Hepatic stellate cell (primary cell): ENCODE results near the gene CSGALNACT2.
"Not testable (repeated sequence)": the region's sequence is repeated elsewhere in the genome, so short reads cannot be mapped to it uniquely, and the experiment has no call there.

ENCODE experiments used
- DNase-seq: peaks from one replicate; pipeline ENCODE4 v3.0.0; 2011; ENCODE audit warnings: low spot score

The CSGALNACT2 gene

DNA sequence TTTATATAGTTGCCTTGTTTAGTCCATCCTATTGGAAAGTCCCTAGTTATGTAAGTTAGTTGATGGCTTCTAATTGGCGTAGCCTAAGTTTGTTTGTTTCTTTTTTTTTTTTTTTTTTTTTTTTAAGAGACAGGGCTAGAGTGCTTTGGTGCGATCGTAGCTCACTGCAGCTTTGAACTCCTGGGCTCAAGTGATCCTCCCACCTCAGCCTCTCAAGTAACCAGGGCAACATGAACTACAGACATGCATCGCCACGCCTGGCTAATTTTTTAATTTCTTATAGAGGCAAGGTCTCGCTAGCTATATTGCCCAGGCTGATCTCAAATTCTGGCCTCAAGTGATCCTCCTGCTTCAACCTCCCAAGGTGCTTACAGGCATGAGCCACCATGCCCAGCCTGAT lies 7.1 kb downstream of the CSGALNACT2 start:
- no peak for DNase-seq

DNA sequence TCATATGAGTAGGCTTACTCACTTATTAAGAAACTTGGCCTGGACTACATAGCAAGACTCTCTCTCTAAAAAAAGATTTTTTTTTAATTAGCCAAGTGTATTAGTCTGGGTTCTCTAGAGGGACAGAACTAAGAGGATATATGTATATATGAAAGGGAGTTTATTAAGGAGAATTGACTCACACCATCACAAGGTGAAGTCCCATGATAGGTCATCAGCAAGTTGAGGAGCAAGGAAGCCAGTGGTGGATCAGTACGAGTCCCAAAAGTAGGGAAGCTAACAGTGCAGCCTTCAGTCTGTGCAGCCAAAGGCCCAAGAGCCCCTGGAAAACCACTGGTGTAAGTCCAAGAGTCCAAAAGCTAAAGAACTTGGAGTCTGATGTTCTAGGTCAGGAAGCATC lies 7.7 kb downstream of the CSGALNACT2 start:
- not testable (repeated sequence) for DNase-seq

DNA sequence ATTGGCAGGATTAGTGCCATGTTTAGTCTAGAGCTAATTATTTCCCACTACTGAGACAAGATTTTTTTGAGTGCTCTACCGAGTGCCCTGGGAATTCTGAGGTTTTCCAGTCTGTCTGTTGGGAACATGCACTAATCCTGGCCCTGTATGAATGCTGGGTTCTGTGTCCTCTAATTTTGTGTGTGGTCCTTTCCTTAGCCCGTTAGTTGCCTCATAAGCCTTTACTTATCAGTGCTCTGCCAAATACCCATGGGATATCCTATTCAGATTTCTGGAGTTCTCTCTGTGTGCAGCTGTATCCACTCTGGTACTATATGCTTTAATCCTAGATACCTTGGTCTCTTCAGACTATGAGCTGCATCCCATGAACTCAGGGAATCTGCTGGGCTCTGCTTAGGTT lies 13.1 kb downstream of the CSGALNACT2 start:
- DNase-seq, result no peak

DNA sequence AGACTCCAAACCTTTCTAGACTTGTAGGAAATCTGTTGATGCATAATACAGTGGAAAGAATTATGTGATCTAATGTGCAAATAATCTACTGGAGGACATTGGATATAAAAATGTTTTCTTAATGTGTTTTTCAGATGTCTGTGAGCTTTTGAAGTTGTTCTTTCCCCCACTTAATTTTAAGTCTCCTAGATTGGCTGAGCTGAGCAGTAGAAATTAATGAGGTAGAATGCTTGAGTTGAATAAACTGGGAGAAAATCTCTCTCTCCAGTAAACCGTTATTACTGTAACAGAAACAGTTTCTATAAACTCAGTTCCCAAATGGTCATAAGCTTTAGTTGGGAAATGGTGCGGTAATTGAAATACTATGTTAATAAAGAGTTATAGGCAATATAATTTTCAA lies 15.7 kb downstream of the CSGALNACT2 start:
- DNase-seq, result no peak

DNA sequence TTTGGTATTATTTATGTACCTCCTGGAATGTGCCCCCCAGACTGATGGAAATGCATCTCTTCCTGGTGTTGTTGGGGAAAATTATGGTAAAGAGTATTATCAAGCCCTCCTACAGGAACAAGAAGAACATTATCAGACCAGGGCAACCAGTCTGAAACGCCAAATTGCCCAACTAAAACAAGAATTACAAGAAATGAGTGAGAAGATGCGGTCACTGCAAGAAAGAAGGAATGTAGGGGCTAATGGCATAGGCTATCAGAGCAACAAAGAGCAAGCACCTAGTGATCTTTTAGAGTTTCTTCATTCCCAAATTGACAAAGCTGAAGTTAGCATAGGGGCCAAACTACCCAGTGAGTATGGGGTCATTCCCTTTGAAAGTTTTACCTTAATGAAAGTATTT lies 17.0 kb downstream of the CSGALNACT2 start:
- no peak for DNase-seq

DNA sequence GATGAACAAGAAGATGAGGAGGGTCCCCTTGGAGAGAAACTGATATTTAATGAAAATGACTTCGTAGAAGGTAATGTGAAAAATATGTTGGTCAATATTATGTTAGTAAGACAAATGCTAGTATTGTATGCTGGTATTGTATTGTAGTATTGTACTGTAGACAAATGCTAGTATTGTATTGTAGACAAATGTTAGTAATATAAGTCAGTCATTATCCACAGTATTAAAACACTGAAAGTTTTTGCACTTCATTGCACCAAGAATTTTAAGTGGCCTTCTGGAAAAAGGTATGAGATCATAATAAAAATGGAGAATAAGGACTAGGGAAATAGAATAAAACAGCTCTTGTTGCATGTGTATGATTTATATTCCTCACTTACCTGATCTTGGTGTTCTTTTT lies 17.5 kb downstream of the CSGALNACT2 start:
- no peak for DNase-seq

DNA sequence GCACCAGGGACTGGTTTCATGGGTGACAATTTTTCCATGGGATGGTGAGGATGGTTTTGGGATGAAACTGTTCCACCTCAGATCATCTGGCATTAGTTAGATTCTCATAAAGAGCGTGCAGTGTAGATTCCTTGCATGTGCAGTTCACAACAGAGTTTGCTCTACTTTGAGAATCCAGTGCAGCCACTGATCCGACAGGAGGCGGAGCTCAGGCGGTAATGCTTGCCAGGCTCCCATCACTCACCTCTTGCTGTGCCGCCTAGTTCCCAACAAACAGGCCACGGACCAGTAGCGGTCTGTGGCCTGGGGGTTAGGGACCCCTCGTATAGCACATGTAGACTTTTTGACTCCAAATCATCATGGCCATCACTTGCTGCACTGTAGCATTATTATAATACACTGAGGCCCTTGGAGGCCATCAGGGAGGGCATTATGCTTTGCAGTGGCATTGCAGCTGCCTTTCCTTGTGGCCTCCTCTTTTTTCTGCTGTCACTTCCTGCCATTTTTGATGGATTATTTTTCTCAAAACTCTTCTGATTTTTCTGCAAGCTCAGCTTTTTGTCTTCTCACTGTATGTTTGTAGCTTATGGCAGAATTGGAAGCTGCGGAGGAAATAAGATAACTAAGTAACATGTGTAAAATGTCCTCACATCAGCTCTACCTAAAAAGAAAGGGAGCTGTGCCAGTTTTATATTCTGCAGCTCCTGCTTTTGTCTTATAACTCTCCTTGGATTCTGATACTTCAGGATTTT lies 18.5 kb downstream of the CSGALNACT2 start:
- DNase-seq, result no peak

DNA sequence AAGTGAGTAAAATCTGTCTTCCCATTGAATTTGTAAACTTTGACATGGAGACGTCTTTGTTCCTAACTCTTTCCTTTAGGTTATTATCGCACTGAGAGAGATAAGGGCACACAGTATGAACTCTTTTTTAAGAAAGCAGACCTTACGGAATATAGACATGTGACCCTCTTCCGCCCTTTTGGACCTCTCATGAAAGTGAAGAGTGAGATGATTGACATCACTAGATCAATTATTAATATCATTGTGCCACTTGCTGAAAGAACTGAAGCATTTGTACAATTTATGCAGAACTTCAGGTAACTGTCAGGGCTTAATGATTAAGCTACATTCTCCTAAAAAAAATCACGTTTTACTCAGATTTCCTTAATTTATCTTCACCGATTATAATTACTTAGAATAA lies 20.4 kb downstream of the CSGALNACT2 start:
- DNase-seq, result no peak

DNA sequence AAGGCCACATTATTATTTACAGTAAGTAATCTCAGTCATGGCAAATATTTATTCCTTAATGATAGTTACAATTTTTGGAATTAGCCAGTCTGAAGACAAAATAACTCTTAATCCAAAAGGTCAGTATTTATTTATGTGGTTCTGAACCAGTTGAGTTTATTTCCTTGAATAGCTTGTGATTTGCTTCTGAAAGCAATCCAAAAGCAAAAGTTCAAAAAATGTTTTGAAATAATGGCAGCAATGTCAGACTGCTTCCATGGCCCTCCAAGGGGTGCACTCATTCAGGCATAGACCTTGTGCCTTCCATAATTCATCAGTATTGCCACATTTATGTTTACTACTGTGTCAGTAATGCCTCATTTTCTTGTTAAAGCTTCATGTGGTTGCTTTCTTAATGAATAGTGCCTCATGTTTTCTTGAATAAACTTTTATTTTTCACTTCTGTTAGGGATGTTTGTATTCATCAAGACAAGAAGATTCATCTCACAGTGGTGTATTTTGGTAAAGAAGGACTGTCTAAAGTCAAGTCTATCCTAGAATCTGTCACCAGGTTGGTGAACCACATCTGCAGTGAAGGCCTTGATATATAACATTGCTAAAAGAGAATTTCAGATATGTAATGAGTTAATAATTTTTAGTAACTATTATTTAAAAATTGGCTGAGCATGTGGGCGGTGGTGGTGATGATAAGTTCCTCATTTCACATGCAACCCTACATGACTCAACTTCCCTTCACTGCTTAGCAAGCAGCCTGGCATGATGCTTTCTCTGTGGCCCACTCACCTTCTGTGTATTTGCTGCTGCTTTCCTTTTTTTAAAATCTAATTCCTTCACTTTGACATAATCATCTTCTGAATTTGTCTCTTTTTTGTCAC lies 22.0 kb downstream of the CSGALNACT2 start:
- DNase-seq, result peak; percentile 53

DNA sequence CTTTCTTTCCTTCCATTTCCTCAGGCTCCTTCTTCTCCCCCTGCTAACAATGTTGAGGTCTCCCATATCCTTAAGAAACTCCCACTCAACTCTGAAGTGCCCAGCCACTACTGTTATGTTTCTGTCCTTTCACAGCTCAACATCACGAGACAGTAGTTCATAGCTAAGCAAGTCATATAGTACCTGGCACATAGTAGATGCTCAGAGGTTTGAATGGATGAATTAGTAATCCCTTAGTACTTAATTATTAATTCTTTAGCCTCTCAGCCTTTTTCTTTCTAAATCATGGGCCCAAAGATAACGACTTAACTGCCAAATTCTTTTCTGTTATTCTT lies 22.6 kb downstream of the CSGALNACT2 start:
- no peak for DNase-seq

DNA sequence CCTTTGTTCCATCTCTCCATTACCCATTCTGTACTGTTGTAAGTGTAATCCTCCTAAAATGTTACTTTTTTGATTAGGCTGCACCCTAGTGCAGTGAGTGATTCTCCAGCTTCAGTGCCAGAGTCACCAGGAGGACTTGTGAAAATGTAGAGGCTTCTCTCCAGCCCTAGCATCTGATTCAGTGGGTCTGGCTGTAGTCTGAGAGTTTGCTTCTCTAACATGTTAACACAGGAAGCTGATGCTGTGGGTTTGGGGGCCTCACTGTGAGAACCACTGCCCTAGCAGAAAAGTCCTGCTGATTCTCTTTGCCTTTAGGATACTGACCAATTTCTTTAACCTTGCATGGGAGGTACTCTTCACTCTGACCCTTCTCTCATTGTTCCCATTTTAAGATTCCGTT lies 24.4 kb downstream of the CSGALNACT2 start:
- DNase-seq, result no peak

DNA sequence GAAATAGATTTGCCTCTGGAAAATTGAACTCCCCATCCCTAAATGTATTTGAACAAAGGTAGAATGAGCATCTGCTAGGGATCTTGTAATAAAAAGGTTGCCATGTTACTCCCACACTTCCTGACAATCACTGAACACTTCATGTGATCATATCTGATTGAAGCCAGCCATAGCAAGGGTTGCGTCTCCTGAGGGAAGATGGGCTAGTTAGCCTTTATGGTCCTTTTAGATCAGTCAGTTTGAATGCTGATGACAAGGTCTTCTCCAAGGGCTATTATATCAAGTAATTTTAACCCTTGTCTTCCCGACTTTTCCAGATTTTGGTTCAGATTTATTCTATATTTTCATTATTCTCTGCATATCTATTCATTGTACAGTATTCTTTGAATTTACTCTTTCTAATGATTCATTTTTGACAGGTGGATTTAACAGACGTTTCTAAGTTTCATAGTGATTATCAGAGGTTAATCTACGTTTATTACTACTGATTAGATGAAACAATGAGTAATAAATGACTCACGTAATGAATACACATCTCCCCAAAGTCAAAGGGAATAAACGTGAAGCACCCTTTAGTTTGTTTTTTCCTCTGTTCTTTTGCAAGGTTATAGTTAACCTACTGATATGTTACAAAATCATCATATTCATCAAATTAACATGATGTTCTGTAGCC lies 28.1 kb downstream of the CSGALNACT2 start:
- no peak for DNase-seq

DNA sequence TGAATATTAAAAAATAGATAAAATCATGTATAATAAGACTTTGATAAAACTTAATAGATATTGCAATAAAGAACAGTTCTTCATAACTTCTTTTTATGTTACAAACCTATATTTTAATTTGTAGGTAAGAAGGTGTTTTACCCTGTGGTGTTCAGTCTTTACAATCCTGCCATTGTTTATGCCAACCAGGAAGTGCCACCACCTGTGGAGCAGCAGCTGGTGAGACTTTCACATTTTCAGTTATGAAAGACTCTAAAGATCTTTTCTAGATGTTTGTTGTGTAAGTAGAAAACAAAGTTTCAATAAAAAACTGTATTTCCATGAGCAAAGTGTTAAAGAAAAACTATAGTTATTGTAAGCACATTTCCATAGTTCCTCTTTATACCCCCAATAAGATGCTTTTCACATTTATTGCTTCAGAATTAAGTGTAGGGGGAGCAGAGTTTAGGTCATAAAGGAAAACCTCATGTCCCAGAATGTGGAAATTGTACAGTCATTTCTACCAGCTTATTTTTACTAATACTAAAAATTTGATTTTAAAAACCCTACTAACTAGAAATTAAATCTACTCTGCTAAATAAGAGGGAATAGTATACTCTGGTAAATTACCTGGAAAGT lies 28.7 kb downstream of the CSGALNACT2 start:
- no peak for DNase-seq

DNA sequence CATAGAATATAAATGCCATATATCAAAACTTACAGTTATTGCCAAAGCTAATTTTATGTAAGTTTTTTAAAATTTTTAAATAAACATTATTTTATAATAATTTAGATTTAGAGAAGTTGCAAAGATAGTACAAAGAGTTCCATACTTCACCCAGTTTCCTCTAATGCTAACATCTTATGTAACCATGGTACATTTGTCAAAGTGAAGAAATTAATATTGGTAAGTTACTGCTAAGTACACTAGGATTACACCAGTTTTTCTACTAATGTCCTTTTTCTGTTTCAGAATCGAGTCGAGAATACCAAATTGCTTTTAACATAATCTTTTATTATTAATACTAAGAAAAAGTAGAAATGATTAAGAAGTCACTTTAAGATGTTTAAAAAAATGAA lies 29.2 kb downstream of the CSGALNACT2 start:
- no peak for DNase-seq

DNA sequence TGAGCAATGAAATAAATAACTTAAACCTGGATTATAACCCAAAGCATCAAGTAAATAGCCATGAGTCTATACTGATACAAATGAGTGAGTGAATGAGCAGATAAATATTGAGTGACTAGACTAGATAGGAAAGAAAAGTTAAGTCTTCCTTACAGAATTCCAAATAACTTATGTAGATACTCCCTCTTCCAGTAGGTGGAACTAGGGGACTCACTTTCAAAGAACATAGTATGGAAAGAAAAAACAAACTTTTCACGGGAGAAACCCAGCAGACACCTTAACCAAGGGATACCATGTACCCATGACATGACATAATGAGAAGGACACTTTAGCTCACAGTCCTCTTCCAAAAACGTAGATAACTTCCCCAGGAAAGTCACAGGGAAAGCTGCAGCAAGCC lies 32.2 kb downstream of the CSGALNACT2 start:
- DNase-seq, result no peak

DNA sequence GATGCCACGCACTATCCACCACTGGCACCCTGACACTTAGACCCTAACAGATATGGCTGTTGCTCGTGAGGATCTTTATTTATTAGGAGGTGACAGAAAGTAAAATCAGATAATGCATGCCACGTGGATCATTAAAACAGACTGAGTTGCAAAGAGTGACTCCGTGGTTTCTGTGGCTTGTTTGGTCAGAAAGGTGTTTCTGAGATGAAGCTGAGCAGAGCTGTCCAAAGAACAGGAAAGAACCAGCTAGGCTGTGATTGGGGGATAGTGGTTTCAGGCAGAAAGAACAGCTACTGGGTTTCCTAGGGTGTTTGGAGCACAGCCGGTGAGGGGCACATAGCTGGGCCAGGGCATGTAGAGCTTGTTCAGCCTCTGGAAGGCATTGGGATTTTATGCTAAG lies 34.4 kb downstream of the CSGALNACT2 start:
- DNase-seq, result no peak

DNA sequence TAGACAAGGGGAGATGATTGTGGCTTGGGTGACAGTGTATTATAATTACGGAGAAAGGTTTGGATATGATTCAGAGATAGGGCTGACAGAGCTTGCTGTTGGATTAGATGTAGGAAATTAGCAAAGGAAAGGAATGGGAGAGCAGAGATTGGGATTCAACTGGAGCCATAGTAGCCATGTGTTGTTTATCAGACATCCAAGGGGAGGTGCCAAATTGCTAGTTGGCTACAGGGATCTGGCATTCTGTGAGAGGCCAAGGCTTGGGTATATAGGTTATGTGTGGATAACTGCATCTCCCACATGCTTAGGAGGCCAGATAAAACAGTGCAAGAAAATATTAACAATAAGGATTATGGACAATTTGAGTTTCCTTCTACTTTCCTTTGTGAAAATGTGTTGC lies 34.9 kb downstream of the CSGALNACT2 start:
- DNase-seq, result no peak

DNA sequence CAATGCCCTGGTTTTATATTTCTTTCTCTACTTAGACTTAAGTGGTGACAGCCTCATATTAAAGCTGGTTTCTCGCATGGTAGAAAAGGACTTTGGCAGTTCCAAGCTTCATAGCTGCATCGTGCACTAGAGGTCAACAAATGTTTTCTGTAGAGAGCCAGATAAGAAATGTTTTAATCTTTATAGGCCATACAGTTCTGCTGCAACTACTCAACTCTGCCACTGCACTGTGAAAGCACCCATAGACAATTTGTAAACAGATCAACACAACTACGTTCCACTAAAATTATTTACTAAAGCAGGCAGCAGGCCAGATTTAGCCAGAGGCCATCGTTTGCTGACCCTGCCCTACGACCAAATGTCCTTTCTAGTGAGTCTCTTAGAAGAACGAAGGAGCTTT lies 36.7 kb downstream of the CSGALNACT2 start:
- DNase-seq, result no peak

DNA sequence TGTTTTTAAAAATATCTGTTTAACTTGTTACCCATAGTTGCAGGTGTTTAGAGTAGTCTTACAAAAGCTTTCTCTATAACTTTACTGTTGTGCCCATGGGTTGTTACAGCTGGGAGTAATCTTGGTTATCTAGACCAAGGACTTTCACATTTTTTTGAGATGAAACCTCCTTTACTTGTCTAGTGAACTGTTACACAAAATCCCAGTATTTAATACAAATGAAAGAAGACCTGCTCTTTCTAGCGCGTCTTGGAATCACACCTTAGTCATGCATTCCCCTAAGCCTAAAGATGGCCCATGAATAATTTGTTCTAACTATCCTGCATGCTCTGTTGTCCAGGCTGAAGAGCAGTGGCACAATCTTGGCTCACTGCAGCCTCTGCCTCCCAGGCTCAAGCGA lies 38.0 kb downstream of the CSGALNACT2 start:
- no peak for DNase-seq

DNA sequence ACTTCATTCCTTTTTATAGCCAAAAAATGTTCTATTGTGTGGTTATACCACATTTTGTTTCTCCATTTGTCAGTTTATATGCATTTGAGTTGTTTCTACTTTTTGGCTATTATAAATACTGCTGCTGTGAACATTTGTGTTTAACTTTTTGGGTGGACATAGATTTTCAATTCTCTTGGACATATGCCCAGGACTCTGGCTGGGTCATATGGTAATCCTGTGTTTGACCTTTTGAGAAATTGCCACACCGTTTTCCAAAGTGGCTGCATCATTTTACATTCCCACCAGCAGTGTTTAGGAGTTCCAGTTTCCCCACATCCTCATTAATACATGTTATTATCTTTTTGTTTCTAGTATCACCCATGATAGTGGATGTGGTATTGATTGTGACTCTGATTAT lies 39.4 kb downstream of the CSGALNACT2 start:
- DNase-seq, result no peak

DNA sequence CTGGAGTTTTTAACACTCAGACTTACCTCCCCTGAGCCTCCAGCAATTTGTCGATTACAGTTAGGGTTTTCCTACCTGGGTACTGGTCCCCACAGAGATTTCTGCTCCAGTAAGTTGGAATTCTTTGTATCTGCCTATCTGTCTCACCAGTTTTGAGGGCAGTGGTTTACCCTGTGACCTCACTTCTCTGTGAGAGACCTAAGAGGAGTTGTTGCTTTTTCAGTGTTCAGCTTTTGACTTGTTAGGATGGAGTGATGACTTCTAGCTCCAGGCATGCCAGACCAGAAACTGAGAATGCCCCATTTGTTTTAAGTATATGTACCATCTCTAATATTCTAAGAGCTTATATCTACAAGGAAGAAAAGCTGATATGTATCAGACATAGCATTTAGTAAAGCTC lies 42.9 kb downstream of the CSGALNACT2 start:
- no peak for DNase-seq

DNA sequence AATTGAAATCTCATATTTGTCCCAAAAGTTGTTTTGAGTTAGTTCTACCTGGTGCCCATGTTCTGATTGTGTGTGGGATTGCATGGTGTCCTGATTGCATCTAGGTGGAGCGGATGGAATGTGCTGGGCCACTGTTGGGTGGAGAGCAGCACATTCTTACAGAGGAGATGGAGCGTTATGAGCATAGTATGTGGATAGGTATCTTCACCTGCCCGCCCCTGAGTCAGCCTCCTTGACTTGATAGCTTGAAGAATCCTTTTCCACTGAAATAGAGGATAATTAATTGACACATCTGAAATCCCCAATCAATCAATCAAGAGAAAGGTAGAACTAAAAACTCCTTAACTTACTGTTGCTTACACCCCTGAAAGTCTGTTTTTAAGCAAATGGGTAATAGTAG lies 45.5 kb downstream of the CSGALNACT2 start:
- DNase-seq, result not testable (repeated sequence)

DNA sequence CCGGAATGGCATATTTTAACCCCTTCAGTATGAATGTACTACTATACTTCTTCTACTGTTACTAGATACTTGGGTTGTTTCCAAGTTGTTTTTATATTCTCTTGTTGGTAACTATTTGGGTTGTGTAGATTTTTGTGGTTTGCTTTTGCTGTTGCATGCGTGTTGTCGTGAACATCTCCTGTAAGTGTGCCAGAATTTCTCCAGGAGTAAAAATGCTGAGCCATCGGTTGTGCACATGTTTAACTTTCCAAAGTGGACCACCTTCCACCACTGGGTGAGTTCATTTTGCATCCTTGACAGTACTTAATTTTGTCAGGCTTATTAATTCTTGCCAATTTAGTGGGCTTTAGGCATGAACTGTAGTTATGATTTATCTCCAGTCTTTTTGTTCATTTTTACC lies 47.9 kb downstream of the CSGALNACT2 start:
- no peak for DNase-seq
